Measurements from ENCODE around the gene AGTR1.

Gene AGTR1

GRCh38 chr3:148711981-148712666 is 14.4 kb downstream of the AGTR1 start:
- Mint-ChIP-seq H3K4me1 (peaks cover 31% of the 10 kb centered on the region), H3K4me3 (no peak overlapping the region), H3K27ac (peak overlapping the region in 1 of 3 experiments; percentile 42), H3K36me3 (ENCODE audit: low read depth) (no peaks in the 10 kb centered on the region), H3K9me3 (no peaks in the 10 kb centered on the region), H3K27me3 (ENCODE audit: low read depth) (no peaks in the 10 kb centered on the region)
- no peak for TF ChIP-seq CTCF (IDR thresholded peaks at IDR 0.05; ENCODE audit: unreplicated experiment in 3 of 3)

- H3K4me1 Mint-ChIP-seq, result peaks cover 35% of the 10 kb centered on the region
- no peaks in the 10 kb centered on the region for H3K27me3 Mint-ChIP-seq (ENCODE audit: low read depth)
- H3K36me3 Mint-ChIP-seq (ENCODE audit: low read depth), result no peaks in the 10 kb centered on the region
- H3K4me3 Mint-ChIP-seq, result no peak overlapping the region
- H3K9me3 Mint-ChIP-seq, result no peaks in the 10 kb centered on the region
- TF ChIP-seq CTCF (IDR thresholded peaks at IDR 0.05; ENCODE audit: unreplicated experiment in 3 of 3), result no peak
- H3K27ac Mint-ChIP-seq, result no peak overlapping the region
These were observed 16.8 kb downstream of the AGTR1 start for GRCh38 chr3:148714521-148714920.

GRCh38 chr3:148716657-148717056 is 19.0 kb downstream of the AGTR1 start:
- no peak overlapping the region for H3K4me3 Mint-ChIP-seq
- no peak overlapping the region for H3K27ac Mint-ChIP-seq
- TF ChIP-seq CTCF (IDR thresholded peaks at IDR 0.05; ENCODE audit: unreplicated experiment in 3 of 3), result no peak
- no peaks in the 10 kb centered on the region for H3K9me3 Mint-ChIP-seq
- peaks cover 35% of the 10 kb centered on the region for H3K4me1 Mint-ChIP-seq
- H3K36me3 Mint-ChIP-seq (ENCODE audit: low read depth), result no peaks in the 10 kb centered on the region
- no peaks in the 10 kb centered on the region for H3K27me3 Mint-ChIP-seq (ENCODE audit: low read depth)

GRCh38 chr3:148717885-148718561 is 20.3 kb downstream of the AGTR1 start:
- no peaks in the 10 kb centered on the region for H3K36me3 Mint-ChIP-seq (ENCODE audit: low read depth)
- peak overlapping the region in 2 of 3 experiments; percentile 64 to 76 for H3K27ac Mint-ChIP-seq
- no peaks in the 10 kb centered on the region for H3K9me3 Mint-ChIP-seq
- no peaks in the 10 kb centered on the region for H3K27me3 Mint-ChIP-seq (ENCODE audit: low read depth)
- peaks cover 34% of the 10 kb centered on the region for H3K4me1 Mint-ChIP-seq
- H3K4me3 Mint-ChIP-seq, result no peak overlapping the region
- TF ChIP-seq CTCF (IDR thresholded peaks at IDR 0.05; ENCODE audit: unreplicated experiment in 3 of 3), result no peak

- Mint-ChIP-seq H3K4me3 (no peak overlapping the region), H3K27ac (peak overlapping the region; percentile 28 to 81 (median 79)), H3K27me3 (ENCODE audit: low read depth) (no peaks in the 10 kb centered on the region), H3K36me3 (ENCODE audit: low read depth) (no peaks in the 10 kb centered on the region), H3K4me1 (peaks cover 34% of the 10 kb centered on the region), H3K9me3 (no peaks in the 10 kb centered on the region)
- peak; percentile 54 to 63 (median 62) for TF ChIP-seq CTCF (IDR thresholded peaks at IDR 0.05; ENCODE audit: unreplicated experiment in 3 of 3)
These were observed 21.5 kb downstream of the AGTR1 start for GRCh38 chr3:148718982-148719862.

All from nephron (organoid).